Adrenal gland (tissue), 5 donors: ENCODE results near the gene AUTS2.

ENCODE experiments used
- POLR2A ChIP-seq, 2 donors: fragments of 450-650 bp; IDR thresholded peaks; one replicate each; pipeline ENCODE4 v1.6.1; 2017; ENCODE audit warnings: antibody characterized with exemption in 2 of 2, mild to moderate bottlenecking in 2 of 2, moderate library complexity in 1 of 2
- TF ChIP-seq, protein P1 (sequence below), 6 experiments: fragments of 450-650 bp in 4 of 6; fragments of 200-600 bp in 2 of 6; sonication (generic) in 1 of 6; IDR thresholded peaks; 1 replicate in 5 of 6; 2 replicates in 1 of 6; pipeline versions ENCODE4 v1.5.1 to v1.8.0; 2016 to 2021; ENCODE audit warnings: antibody characterized with exemption in 6 of 6, mild to moderate bottlenecking in 2 of 6, moderate library complexity in 1 of 6
- donor health status: DM: no; HTN: no; CAD: no.

DNA sequence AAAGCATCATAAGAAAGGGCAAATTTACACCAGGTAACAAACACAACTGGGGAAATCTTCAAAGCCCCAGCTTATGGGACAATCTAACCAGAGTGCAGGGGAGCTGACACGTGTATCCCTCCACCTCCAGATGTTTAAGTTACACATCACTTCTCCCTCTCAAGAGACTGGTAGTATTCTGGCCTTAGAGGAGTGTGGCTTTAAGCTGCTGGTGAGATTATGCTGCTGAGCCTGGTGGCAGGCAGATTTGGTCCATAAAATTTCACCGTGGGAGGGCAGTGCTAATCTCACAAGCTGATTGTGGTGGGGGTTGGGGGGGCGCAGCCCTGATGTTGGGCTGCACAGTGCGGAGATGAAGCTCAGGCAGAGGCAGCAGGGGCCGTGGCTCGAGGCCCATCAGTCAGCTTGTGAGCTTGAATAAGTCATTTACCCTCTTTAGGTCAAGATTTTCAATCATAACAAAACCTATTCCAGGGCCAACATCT, 1102.7 kb downstream of the AUTS2 start:
- TF ChIP-seq, protein P1, sequence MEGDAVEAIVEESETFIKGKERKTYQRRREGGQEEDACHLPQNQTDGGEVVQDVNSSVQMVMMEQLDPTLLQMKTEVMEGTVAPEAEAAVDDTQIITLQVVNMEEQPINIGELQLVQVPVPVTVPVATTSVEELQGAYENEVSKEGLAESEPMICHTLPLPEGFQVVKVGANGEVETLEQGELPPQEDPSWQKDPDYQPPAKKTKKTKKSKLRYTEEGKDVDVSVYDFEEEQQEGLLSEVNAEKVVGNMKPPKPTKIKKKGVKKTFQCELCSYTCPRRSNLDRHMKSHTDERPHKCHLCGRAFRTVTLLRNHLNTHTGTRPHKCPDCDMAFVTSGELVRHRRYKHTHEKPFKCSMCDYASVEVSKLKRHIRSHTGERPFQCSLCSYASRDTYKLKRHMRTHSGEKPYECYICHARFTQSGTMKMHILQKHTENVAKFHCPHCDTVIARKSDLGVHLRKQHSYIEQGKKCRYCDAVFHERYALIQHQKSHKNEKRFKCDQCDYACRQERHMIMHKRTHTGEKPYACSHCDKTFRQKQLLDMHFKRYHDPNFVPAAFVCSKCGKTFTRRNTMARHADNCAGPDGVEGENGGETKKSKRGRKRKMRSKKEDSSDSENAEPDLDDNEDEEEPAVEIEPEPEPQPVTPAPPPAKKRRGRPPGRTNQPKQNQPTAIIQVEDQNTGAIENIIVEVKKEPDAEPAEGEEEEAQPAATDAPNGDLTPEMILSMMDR (IDR thresholded peaks at IDR 0.05), result no peak
- TF ChIP-seq POLR2A (IDR thresholded peaks at IDR 0.05), result no peak
